Measurements from ENCODE around the gene CLEC19A. TPM values are rescaled to one million over a fixed set of nuclear protein-coding genes. Genes with fewer than 3 reads are reported as not detected.

Gene CLEC19A
- total RNA-seq, 4 donors from 2014 or later, result not detected

- Histone ChIP-seq H3K9me3 (no peaks in the 10 kb centered on the region), H3K4me3 (no peak overlapping the region), H3K36me3 (no peaks in the 10 kb centered on the region), H3K27me3 (no peaks in the 10 kb centered on the region), H3K27ac (no peak overlapping the region), H3K4me1 (no peaks in the 10 kb centered on the region)
- intact Hi-C loops (cut with DNase I; ENCODE audit: low total_unique reads) (no loop called here), in situ Hi-C loops (cut with MboI; ENCODE audit: low sequenced_read_pairs in 4 of 4) (no loop called here)
- no peak for DNase-seq
- ATAC-seq, result no peak
- TF ChIP-seq, protein P1, sequence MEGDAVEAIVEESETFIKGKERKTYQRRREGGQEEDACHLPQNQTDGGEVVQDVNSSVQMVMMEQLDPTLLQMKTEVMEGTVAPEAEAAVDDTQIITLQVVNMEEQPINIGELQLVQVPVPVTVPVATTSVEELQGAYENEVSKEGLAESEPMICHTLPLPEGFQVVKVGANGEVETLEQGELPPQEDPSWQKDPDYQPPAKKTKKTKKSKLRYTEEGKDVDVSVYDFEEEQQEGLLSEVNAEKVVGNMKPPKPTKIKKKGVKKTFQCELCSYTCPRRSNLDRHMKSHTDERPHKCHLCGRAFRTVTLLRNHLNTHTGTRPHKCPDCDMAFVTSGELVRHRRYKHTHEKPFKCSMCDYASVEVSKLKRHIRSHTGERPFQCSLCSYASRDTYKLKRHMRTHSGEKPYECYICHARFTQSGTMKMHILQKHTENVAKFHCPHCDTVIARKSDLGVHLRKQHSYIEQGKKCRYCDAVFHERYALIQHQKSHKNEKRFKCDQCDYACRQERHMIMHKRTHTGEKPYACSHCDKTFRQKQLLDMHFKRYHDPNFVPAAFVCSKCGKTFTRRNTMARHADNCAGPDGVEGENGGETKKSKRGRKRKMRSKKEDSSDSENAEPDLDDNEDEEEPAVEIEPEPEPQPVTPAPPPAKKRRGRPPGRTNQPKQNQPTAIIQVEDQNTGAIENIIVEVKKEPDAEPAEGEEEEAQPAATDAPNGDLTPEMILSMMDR (IDR thresholded peaks at IDR 0.05 in 4 of 5, conservative IDR thresholded peaks at IDR 0.05 in 1 of 5), result no peak
- TF ChIP-seq POLR2A (IDR thresholded peaks at IDR 0.05), result no peak
Measured at GRCh38 chr16:19295393-19295792, 9.9 kb downstream of the CLEC19A start.

- H3K36me3 ChIP-seq, result no peaks in the 10 kb centered on the region
- H3K4me3 ChIP-seq, result no peak overlapping the region
- H3K27me3 ChIP-seq, result no peaks in the 10 kb centered on the region
- H3K27ac ChIP-seq, result no peak overlapping the region
- DNase-seq (no peak), ATAC-seq (no peak)
- H3K9me3 ChIP-seq, result no peaks in the 10 kb centered on the region
- no peak for TF ChIP-seq POLR2A (IDR thresholded peaks at IDR 0.05)
- TF ChIP-seq, protein P1 (IDR thresholded peaks at IDR 0.05 in 4 of 5, conservative IDR thresholded peaks at IDR 0.05 in 1 of 5), result no peak
- no peaks in the 10 kb centered on the region for H3K4me1 ChIP-seq
- intact Hi-C loops (cut with DNase I; ENCODE audit: low total_unique reads), result no loop called here
- in situ Hi-C loops (cut with MboI; ENCODE audit: low sequenced_read_pairs in 4 of 4), result no loop called here
Measured at GRCh38 chr16:19297454-19297853, 11.9 kb downstream of the CLEC19A start.

GRCh38 chr16:19299565-19299964 lies 14.0 kb downstream of the CLEC19A start:
- no peak overlapping the region for H3K27ac ChIP-seq
- no peak for TF ChIP-seq POLR2A (IDR thresholded peaks at IDR 0.05)
- TF ChIP-seq, protein P1 (IDR thresholded peaks at IDR 0.05 in 4 of 5, conservative IDR thresholded peaks at IDR 0.05 in 1 of 5), result no peak
- no peaks in the 10 kb centered on the region for H3K36me3 ChIP-seq
- ATAC-seq, result no peak
- no peaks in the 10 kb centered on the region for H3K27me3 ChIP-seq
- intact Hi-C loops (cut with DNase I; ENCODE audit: low total_unique reads) (no loop called here), in situ Hi-C loops (cut with MboI; ENCODE audit: low sequenced_read_pairs in 4 of 4) (no loop called here)
- H3K9me3 ChIP-seq, result no peaks in the 10 kb centered on the region
- no peak overlapping the region for H3K4me3 ChIP-seq
- DNase-seq, result no peak
- H3K4me1 ChIP-seq, result no peaks in the 10 kb centered on the region

- no peaks in the 10 kb centered on the region for H3K9me3 ChIP-seq
- no peaks in the 10 kb centered on the region for H3K27me3 ChIP-seq
- no peaks in the 10 kb centered on the region for H3K36me3 ChIP-seq
- no peak overlapping the region for H3K27ac ChIP-seq
- DNase-seq, result no peak
- in situ Hi-C loops (cut with MboI; ENCODE audit: low sequenced_read_pairs in 4 of 4) (no loop called here), intact Hi-C loops (cut with DNase I; ENCODE audit: low total_unique reads) (no loop called here)
- H3K4me1 ChIP-seq, result no peaks in the 10 kb centered on the region
- ATAC-seq, result no peak
- H3K4me3 ChIP-seq, result no peak overlapping the region
- TF ChIP-seq, protein P1 (IDR thresholded peaks at IDR 0.05 in 4 of 5, conservative IDR thresholded peaks at IDR 0.05 in 1 of 5), result no peak
- no peak for TF ChIP-seq POLR2A (IDR thresholded peaks at IDR 0.05)
Measured at GRCh38 chr16:19301931-19302330, 16.4 kb downstream of the CLEC19A start.

DNA sequence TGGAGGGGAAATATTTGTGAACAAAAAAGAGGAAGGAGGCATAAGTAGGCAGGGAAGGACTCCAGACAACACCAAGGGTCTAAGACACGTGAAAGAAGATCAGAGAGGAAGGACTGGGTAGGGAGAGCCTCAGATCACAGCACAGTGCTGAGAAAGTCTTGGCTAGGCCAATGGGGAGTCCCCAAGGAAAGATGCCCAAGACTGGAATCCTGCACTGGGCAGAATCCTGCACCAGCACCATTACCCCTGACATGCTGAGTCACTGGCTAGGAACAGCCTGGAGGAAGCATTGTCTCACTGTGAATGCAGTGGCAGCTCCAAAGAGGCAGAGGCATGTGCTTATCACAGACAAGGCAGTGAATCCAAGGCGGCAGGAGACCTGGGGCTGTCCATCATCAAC lies 19.2 kb downstream of the CLEC19A start:
- intact Hi-C loops (cut with DNase I; ENCODE audit: low total_unique reads), result no loop called here
- H3K4me1 ChIP-seq, result no peaks in the 10 kb centered on the region
- in situ Hi-C loops (cut with MboI; ENCODE audit: low sequenced_read_pairs in 4 of 4), result no loop called here
- TF ChIP-seq, protein P1 (IDR thresholded peaks at IDR 0.05 in 4 of 5, conservative IDR thresholded peaks at IDR 0.05 in 1 of 5), result no peak
- TF ChIP-seq POLR2A (IDR thresholded peaks at IDR 0.05), result no peak
- DNase-seq (no peak), ATAC-seq (no peak)
- H3K27ac ChIP-seq, result no peak overlapping the region
- H3K36me3 ChIP-seq, result no peaks in the 10 kb centered on the region
- H3K9me3 ChIP-seq, result no peaks in the 10 kb centered on the region
- H3K27me3 ChIP-seq, result no peaks in the 10 kb centered on the region
- no peak overlapping the region for H3K4me3 ChIP-seq
